ENCODE measurements around the gene CMTR2. TPM values are rescaled to one million over a fixed set of nuclear protein-coding genes. Genes with fewer than 3 reads are reported as not detected.

CMTR2 gene
- total RNA-seq, 1 experiment from 2014 or later, result 13.4 TPM

DNA sequence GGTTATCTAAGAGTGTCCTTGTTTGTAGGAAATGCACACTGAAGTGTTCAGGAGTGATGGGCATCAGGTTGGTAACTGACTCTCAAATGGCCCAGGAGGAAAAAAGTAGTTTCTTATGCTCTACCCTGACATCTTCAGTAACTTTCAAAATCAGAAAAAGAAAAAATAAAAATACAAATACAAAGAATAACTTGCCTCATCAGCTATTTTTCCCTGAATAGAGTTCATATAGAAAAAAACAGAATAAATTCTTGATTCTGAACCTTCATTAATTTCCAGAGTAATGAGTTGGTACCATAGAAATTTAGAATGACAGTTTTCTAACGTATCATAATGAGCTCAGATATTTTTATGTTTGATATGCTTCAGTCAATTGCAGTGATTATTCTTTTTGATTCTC is 31.4 kb downstream of the CMTR2 start:
- no peak overlapping the region for H3K27ac Mint-ChIP-seq
- peaks cover 30% of the 10 kb centered on the region for H3K4me1 Mint-ChIP-seq
- ATAC-seq, result no peak
- ChIA-PET POLR2A (interaction anchor here (1.4 kb wide), 1 partner anchor 9 kb away, joined by 3 read pairs; no protein-coding TSS in a partner anchor), CTCF (interaction anchor here (0.6 to 1.2 kb wide), 2 partner anchors 9 to 18 kb away, joined by 3 read pairs; no protein-coding TSS in a partner anchor)
- DNase-seq (ENCODE audit: low spot score), result no peak
- peaks cover 7% of the 10 kb centered on the region for H3K9me3 Mint-ChIP-seq
- H3K27me3 Mint-ChIP-seq (ENCODE audit: low read depth), result no peaks in the 10 kb centered on the region
- H3K36me3 Mint-ChIP-seq, result no peaks in the 10 kb centered on the region
- no peak overlapping the region for H3K4me3 Mint-ChIP-seq
- TF ChIP-seq, protein P1, sequence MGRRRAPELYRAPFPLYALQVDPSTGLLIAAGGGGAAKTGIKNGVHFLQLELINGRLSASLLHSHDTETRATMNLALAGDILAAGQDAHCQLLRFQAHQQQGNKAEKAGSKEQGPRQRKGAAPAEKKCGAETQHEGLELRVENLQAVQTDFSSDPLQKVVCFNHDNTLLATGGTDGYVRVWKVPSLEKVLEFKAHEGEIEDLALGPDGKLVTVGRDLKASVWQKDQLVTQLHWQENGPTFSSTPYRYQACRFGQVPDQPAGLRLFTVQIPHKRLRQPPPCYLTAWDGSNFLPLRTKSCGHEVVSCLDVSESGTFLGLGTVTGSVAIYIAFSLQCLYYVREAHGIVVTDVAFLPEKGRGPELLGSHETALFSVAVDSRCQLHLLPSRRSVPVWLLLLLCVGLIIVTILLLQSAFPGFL (CRISPR knock-in tag; IDR thresholded peaks at IDR 0.05; ENCODE audit: borderline replicate concordance), result no peak
- TF ChIP-seq GTF2I (CRISPR knock-in tag; conservative IDR thresholded peaks at IDR 0.05) (no peak), NFATC4 (CRISPR knock-in tag; IDR thresholded peaks at IDR 0.05) (no peak)
- TF ChIP-seq, protein P2, sequence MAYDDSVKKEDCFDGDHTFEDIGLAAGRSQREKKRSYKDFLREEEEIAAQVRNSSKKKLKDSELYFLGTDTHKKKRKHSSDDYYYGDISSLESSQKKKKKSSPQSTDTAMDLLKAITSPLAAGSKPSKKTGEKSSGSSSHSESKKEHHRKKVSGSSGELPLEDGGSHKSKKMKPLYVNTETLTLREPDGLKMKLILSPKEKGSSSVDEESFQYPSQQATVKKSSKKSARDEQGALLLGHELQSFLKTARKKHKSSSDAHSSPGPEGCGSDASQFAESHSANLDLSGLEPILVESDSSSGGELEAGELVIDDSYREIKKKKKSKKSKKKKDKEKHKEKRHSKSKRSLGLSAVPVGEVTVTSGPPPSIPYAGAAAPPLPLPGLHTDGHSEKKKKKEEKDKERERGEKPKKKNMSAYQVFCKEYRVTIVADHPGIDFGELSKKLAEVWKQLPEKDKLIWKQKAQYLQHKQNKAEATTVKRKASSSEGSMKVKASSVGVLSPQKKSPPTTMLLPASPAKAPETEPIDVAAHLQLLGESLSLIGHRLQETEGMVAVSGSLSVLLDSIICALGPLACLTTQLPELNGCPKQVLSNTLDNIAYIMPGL (CRISPR knock-in tag; IDR thresholded peaks at IDR 0.05), result no peak

DNA sequence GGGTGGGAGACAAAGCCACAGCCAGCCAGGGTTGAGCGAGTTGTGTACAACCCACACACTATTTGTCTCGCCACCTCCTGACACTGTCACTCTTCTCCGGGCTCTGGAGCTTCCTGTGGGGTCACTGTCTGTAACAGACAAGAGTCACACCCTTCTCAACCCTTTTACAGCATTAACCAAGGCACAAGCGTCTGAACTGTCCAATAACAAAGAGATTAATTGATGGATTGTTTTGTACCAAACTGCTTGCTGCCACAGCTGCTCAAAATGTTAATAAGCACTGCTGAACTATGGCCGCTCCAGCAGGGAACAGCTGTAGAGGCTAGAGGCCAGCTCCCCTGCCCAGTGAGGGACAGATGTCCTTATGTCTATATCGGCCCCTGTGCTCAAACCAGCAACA is 33.5 kb downstream of the CMTR2 start:
- Mint-ChIP-seq H3K27ac (no peak overlapping the region), H3K4me1 (peaks cover 28% of the 10 kb centered on the region), H3K27me3 (ENCODE audit: low read depth) (no peaks in the 10 kb centered on the region), H3K36me3 (no peaks in the 10 kb centered on the region), H3K9me3 (no peaks in the 10 kb centered on the region), H3K4me3 (no peak overlapping the region)
- ATAC-seq (no peak), DNase-seq (ENCODE audit: low spot score) (no peak)
- ChIA-PET POLR2A (no interaction called here), CTCF (interaction anchor here (0.6 to 1.3 kb wide), 5 partner anchors 11 to 157 kb away, joined by 3 read pairs; no protein-coding TSS in a partner anchor)
- TF ChIP-seq, protein P3, sequence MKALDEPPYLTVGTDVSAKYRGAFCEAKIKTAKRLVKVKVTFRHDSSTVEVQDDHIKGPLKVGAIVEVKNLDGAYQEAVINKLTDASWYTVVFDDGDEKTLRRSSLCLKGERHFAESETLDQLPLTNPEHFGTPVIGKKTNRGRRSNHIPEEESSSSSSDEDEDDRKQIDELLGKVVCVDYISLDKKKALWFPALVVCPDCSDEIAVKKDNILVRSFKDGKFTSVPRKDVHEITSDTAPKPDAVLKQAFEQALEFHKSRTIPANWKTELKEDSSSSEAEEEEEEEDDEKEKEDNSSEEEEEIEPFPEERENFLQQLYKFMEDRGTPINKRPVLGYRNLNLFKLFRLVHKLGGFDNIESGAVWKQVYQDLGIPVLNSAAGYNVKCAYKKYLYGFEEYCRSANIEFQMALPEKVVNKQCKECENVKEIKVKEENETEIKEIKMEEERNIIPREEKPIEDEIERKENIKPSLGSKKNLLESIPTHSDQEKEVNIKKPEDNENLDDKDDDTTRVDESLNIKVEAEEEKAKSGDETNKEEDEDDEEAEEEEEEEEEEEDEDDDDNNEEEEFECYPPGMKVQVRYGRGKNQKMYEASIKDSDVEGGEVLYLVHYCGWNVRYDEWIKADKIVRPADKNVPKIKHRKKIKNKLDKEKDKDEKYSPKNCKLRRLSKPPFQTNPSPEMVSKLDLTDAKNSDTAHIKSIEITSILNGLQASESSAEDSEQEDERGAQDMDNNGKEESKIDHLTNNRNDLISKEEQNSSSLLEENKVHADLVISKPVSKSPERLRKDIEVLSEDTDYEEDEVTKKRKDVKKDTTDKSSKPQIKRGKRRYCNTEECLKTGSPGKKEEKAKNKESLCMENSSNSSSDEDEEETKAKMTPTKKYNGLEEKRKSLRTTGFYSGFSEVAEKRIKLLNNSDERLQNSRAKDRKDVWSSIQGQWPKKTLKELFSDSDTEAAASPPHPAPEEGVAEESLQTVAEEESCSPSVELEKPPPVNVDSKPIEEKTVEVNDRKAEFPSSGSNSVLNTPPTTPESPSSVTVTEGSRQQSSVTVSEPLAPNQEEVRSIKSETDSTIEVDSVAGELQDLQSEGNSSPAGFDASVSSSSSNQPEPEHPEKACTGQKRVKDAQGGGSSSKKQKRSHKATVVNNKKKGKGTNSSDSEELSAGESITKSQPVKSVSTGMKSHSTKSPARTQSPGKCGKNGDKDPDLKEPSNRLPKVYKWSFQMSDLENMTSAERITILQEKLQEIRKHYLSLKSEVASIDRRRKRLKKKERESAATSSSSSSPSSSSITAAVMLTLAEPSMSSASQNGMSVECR (CRISPR knock-in tag; IDR thresholded peaks at IDR 0.05; ENCODE audit: borderline replicate concordance), result no peak

DNA sequence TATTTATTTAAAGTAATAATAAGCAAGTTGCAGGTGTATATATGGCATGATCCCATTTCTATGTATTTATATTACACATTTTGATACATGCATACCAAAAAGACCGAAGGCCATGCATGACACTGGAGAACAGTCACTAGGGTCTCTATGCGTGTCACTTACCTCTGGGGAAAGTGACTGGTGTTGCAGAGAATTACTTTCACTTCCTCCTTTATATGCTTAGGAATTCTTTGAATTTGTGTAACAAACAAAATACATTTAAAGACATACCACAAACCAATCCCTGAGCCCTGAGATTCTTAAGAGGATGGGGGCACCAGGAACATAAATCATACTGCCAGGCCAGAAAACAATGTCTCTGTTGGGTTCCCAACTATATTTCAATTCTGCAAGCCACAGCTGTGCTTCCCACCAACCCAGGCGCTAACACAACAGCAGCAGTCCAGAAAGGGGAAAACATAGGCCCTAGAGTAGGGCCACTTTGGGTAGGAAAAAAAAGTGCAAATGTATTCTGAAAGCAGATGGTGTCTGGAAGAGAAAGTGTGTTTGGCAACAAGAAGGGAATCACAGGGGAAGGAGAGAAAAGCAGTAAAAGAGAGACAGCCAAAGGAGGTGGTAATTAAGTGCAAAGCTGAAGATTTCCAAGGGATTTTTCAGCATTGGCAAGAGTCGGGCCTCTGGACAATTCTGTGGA is 34.2 kb downstream of the CMTR2 start:
- H3K9me3 Mint-ChIP-seq, result no peaks in the 10 kb centered on the region
- ChIA-PET CTCF (interaction anchor here (1.2 kb wide), 2 partner anchors 56 to 57 kb away, joined by 3 read pairs; no protein-coding TSS in a partner anchor), POLR2A (no interaction called here)
- DNase-seq (ENCODE audit: low spot score), result no peak
- no peaks in the 10 kb centered on the region for H3K36me3 Mint-ChIP-seq
- no peaks in the 10 kb centered on the region for H3K27me3 Mint-ChIP-seq (ENCODE audit: low read depth)
- peak; percentile 56 for ATAC-seq
- H3K4me1 Mint-ChIP-seq, result peaks cover 36% of the 10 kb centered on the region
- H3K27ac Mint-ChIP-seq, result peak overlapping the region; percentile 26; the same call in 1 of the 2 replicates
- H3K4me3 Mint-ChIP-seq, result no peak overlapping the region
- TF ChIP-seq, protein P4, sequence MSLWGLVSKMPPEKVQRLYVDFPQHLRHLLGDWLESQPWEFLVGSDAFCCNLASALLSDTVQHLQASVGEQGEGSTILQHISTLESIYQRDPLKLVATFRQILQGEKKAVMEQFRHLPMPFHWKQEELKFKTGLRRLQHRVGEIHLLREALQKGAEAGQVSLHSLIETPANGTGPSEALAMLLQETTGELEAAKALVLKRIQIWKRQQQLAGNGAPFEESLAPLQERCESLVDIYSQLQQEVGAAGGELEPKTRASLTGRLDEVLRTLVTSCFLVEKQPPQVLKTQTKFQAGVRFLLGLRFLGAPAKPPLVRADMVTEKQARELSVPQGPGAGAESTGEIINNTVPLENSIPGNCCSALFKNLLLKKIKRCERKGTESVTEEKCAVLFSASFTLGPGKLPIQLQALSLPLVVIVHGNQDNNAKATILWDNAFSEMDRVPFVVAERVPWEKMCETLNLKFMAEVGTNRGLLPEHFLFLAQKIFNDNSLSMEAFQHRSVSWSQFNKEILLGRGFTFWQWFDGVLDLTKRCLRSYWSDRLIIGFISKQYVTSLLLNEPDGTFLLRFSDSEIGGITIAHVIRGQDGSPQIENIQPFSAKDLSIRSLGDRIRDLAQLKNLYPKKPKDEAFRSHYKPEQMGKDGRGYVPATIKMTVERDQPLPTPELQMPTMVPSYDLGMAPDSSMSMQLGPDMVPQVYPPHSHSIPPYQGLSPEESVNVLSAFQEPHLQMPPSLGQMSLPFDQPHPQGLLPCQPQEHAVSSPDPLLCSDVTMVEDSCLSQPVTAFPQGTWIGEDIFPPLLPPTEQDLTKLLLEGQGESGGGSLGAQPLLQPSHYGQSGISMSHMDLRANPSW (CRISPR knock-in tag; conservative IDR thresholded peaks at IDR 0.05; ENCODE audit: low read depth), result no peak
- TF ChIP-seq SP1 (CRISPR knock-in tag; conservative IDR thresholded peaks at IDR 0.05) (no peak), MXD4 (CRISPR knock-in tag; IDR thresholded peaks at IDR 0.05; ENCODE audit: borderline replicate concordance) (no peak), ZNF232 (CRISPR knock-in tag; IDR thresholded peaks at IDR 0.05) (no peak), NFATC4 (CRISPR knock-in tag; IDR thresholded peaks at IDR 0.05) (no peak), ZNF263 (CRISPR knock-in tag; IDR thresholded peaks at IDR 0.05; ENCODE audit: low read depth) (no peak), SMAD3 (CRISPR knock-in tag; IDR thresholded peaks at IDR 0.05; ENCODE audit: borderline replicate concordance) (no peak)
- TF ChIP-seq, protein P5, sequence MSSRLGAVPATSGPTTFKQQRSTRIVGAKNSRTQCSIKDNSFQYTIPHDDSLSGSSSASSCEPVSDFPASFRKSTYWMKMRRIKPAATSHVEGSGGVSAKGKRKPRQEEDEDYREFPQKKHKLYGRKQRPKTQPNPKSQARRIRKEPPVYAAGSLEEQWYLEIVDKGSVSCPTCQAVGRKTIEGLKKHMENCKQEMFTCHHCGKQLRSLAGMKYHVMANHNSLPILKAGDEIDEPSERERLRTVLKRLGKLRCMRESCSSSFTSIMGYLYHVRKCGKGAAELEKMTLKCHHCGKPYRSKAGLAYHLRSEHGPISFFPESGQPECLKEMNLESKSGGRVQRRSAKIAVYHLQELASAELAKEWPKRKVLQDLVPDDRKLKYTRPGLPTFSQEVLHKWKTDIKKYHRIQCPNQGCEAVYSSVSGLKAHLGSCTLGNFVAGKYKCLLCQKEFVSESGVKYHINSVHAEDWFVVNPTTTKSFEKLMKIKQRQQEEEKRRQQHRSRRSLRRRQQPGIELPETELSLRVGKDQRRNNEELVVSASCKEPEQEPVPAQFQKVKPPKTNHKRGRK (CRISPR knock-in tag; IDR thresholded peaks at IDR 0.05; ENCODE audit: borderline replicate concordance), result no peak
- TF ChIP-seq, protein P6, sequence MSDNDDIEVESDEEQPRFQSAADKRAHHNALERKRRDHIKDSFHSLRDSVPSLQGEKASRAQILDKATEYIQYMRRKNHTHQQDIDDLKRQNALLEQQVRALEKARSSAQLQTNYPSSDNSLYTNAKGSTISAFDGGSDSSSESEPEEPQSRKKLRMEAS (CRISPR knock-in tag; IDR thresholded peaks at IDR 0.05), result no peak
- TF ChIP-seq, protein P7, sequence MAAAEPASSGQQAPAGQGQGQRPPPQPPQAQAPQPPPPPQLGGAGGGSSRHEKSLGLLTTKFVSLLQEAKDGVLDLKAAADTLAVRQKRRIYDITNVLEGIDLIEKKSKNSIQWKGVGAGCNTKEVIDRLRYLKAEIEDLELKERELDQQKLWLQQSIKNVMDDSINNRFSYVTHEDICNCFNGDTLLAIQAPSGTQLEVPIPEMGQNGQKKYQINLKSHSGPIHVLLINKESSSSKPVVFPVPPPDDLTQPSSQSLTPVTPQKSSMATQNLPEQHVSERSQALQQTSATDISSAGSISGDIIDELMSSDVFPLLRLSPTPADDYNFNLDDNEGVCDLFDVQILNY (CRISPR knock-in tag; IDR thresholded peaks at IDR 0.05), result no peak
- TF ChIP-seq, protein P8, sequence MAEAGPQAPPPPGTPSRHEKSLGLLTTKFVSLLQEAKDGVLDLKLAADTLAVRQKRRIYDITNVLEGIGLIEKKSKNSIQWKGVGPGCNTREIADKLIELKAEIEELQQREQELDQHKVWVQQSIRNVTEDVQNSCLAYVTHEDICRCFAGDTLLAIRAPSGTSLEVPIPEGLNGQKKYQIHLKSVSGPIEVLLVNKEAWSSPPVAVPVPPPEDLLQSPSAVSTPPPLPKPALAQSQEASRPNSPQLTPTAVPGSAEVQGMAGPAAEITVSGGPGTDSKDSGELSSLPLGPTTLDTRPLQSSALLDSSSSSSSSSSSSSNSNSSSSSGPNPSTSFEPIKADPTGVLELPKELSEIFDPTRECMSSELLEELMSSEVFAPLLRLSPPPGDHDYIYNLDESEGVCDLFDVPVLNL (CRISPR knock-in tag; IDR thresholded peaks at IDR 0.05; ENCODE audit: borderline replicate concordance, low read depth), result no peak

Data from WTC11 (cell line).